NCI-H2227 treated with DMSO at 0.1 percent for 48 hours (cell line): ENCODE results near the gene PLB1.
A peak's percentile ranks its signal among the peaks of the same experiment; 100 is the strongest.

Experiments used
- DNase-seq: peaks from one replicate; lab custom pipeline; 2025; lab: John Stamatoyannopoulos, UW

Gene PLB1

DNA sequence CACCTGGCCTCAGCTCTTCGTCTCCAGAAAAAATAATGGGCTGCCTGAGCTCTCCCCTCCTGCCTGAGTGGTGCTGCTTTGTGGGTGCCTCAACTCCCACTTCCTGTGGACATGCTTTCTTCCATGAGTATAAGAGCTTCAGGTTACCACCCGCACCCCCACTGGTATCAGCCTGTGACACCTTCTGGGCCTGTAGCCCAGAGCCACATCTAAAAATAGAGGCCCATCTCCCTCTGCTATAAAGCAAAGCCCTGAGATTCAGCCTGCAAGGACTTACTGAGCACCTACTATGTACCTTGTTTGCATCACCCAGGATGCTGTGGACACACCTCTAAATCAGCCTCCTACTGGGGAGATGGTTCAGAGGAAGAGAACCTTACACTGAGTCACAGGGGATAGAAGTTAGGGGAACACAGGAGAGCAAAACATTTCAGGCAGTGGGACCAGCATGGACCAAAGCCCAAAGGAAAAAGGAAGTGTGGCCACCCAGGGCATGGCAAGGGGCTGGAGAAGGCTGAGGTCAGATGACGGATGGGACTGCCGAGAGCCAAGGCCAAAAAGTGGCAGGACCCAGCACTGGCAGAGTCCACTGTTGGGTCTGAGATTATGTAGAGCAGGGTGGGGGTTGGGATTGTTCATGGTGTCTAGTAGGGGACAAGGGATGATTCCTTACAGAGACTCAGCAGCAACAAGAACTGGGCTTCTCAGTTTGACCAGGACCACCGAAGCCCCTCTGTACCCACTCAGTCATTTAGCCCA lies 132.0 kb downstream of the PLB1 start:
- DNase-seq, result no peak

DNA sequence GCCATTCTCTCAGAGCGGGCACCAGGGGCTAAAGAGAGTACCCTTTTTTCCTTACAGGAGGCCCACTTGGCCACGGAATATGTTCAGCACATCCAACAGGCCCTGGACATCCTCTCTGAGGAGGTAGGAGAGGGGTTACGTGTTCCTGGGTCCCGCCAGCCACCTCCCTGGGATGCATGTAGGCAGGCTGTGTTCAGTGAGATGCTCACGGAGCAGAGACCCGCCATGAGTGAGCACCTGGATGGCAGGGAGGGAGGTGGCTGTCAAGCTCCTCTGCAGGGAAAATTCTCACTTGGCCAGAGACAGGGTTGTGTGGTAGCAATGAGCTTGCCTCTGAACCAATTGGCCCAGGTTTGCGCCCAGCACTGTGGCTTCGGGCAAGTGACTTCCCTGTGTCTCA lies 132.6 kb downstream of the PLB1 start:
- no peak for DNase-seq

DNA sequence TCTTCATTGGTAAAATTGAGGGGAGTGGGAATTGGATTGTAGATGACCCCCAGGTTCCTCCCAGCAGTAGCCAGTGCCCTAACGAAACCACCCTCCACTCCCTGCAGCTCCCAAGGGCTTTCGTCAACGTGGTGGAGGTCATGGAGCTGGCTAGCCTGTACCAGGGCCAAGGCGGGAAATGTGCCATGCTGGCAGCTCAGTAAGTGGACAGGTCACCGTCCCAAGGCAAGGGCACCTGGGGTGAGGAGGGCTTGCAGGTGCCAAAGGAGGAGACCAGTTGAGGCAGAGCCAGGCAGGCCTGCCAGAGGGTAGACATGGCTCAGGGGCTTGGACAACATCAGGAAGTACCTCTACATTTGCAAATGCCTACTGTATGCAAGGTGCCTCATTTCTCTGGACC lies 133.1 kb downstream of the PLB1 start:
- DNase-seq, result no peak

DNA sequence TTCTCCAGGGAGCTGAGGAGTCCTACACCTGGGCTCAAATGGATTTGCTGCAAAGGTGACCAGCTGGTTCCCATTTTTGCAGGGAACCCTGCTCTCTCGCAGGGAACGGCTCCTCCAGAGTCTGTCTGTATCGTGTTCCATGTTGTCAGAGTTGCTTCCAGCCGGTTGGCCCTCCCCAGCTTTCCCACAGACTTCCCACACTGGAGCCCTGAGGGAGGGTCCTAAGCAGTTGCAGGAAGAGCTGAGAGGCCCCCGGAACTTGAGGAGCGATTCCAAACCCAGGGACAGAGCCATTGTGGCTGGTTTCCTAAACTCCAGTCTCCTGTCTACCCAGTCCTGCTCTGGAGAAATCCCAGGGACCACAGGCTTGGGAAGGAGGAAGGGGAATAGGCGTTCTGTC lies 134.1 kb downstream of the PLB1 start:
- no peak for DNase-seq

DNA sequence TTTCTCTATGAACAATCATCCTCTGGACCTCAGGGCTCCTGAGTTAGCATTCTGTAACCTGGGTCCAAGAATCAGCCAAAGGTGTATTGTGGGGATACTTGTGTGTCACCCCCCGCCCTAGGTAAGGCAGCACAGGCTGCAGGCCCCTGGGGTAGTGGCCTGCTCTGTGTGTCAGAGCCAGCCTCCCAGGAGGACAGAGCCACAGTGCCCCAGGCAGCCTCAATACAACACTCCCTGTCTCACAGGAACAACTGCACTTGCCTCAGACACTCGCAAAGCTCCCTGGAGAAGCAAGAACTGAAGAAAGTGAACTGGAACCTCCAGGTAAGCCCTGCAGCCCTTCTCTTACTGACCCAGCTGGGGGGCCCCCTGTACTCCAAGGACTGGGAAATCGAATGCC lies 134.5 kb downstream of the PLB1 start:
- DNase-seq, result no peak

DNA sequence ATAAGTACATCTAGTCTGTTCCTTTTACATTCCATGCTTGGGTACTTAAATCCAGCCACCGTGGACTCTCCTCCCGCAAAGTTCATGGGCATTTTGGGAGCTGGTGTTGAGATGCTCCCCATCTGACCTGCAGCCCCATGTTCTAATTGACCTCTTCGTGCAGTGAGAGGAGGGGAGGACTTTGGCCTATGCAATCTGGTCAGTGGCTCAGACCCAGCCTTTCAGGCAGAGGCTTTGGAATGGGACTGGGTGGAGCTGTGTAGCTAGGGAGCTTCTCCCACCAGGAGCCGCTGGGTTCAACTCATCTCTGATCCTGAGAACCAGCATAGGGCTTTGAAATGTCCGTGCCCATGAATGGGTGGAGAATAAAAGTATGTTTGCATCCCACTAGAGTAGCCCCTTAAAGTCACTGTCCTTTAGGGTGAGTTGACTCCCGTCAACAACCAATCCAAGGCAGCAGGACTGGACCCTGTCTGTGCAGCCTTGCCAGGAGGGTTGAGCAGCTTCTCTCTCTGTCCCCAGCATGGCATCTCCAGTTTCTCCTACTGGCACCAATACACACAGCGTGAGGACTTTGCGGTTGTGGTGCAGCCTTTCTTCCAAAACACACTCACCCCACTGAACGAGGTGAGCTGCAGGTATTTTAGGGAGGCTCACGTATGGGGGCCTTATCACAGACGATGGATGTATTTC lies 135.8 kb downstream of the PLB1 start:
- no peak for DNase-seq

DNA sequence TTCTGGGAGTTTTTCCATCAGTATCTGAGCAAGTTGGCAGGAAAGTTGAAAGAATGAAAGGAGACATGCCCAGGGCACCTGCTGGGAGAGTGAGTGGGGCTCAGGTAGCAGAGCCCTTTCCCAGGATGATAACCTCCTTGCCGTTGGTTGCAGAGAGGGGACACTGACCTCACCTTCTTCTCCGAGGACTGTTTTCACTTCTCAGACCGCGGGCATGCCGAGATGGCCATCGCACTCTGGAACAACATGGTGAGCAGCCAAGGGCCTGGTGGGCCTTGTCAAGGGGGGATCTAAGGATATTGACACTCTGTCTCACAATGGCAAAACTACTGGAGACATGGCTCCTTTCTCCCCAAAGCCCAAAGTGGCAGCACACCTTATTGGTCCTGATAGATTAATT lies 136.9 kb downstream of the PLB1 start:
- DNase-seq, result no peak

DNA sequence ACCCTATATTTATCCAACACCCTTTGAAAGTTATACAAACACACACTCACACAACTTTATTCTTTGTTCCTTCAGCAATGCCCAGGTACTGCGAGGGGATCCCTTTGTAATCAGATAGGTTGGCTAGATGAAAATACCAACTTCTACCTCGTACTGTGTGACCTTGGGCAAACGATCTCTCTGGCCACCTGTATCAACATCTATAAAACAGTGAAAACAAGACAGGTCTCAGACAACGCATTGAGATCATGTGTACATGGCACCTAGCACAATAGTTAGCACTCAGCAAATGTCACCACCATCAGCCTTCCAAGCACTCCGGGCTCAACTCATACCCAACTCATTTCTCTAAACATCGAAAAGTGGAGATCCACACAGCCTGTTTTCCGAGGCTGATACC lies 137.3 kb downstream of the PLB1 start:
- no peak for DNase-seq

DNA sequence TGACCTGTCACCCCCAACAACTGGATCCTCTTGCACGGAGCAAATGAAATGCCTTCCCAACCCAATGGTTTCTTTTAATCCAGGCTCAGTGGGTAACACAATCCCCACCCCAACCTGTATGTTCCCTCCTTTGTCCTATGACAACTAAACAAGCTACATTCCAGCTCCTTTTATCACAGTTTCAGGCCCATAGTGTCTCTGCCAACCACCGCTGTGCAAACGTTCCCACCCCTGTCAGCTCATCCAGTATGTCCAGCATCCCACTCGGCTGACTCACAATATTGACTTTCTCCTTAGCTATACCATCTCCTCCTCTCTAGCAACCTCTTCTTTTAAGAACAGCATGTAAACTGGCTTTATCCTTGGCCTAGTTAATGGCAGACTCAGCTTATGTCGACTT lies 137.9 kb downstream of the PLB1 start:
- DNase-seq, result no peak

DNA sequence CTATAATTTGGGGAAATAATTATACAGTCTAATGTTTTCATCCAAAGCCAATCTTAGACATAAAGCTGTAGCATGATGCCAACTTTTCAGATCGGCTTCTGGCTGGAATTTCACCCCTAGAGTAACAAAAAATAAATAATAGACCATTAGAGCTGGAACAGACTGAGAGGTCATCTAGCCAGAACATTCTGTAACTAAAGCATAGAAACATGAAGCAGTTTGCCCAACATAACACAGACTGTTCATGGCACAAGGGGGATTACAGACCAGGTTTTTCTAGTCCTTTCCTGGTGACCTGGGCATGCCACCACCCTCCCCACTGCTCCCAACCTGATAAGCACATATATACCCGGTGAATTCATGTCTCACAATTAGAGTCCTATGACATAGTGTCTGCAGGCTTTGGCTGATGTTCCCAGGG lies 139.3 kb downstream of the PLB1 start:
- DNase-seq, result no peak

DNA sequence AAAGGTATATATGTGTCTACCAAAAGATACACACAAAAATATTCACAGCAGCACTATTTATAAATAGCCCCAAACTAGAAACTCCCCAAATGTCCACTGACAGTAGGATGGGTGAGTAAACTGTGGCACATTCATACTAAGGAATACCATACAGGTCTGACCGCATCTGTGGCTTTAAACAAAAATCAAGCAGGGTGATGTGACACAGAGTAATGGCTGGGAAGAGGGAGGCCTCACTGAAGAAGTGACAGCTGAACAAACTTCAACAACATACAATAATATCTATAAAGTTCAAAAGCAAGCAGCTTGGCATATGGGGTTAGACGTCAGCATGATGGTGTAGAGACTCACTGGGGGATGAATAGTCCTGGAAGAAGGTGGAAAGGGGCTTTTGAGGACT lies 140.6 kb downstream of the PLB1 start:
- no peak for DNase-seq

DNA sequence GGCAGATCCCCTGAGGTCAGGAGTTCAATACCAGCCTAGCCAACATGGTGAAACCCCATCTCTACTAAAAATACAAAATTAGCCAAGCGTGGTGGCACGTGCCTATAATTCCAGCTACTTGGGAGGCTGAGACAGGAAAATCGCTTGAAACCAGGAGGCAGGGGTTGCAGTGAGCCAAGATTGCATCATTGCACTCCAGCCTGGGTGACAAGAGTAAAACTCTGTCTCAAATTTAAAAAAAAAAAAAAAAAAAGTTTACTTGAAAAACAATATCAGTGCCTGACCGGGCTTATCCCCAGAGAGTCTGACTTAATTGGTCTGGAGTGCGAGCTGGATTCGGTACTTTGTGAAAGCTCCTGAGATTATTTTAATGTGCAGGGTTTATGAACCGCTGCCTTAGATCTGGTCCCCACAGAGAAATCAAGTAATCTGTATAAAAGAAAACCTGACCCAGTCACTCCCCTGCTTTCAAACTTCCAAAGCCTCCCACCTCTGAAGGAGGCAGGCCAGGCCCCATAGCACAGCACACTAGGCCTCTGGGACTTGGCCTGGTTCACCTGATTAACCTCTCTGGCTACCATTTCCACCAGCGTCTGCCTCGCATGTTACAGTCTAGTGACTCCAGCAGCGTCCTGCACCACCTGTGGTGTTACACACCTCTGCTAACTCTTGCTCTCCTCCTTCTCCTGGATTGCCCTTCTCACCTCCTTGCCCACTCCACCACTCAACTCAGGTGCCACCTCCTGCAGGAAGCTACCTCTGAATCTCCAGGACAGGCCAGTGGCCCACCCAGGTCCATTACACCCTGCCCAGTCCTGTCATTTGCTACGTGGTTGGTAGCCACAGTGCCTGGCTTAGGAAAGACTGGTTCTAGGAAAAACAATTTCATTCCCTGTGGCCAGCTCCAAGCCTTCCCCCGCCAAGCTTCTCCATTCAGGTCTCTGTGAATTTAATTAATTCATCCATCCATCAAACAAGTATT lies 141.5 kb downstream of the PLB1 start:
- no peak for DNase-seq

DNA sequence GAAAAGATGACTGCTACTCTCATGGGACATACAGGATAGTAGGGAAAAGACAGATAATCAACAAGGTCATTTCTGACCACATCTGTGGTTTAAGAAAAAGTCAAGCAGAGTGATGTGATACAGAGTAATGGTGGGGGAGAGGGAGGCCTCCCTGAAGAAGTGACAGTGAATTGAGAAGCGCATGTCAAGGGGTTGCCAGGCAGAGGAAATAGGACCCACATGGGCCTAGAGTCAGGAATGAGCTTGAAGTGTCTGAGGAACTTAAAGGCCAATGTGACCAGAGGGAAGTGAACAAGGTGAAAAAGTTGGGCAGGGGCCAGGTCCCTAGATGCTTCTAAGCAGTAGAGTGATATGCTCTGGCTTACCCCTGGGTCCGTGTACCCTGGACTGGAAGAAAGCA lies 142.2 kb downstream of the PLB1 start:
- DNase-seq, result no peak

DNA sequence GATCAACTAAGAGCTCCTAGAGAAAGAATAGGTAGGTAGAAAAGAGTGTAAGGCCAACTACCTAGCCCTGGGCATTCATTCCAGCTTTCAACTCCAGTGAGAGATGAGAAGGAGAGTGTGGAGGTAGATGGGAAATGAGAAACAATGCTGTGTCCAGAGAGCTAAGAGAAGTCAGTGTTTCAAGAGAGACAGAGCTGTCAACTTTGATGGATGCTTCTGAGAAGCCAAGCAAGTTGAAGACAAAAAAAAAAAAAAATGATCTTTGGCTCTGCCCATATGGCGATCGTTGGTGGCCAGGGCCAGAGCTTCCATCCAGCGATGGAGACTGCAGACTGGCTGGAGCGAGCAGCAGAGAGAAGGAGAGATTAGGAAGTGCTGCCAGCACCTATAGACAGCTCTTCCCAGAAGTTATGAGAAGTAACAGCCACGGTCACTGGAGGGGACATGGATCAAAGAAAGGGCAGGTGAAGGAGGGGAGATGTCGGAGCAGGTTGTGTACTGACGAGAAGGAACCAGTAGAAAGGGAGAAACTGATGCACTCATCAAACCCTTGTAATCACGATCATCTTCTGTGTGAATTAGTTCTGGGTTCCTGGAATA lies 143.3 kb downstream of the PLB1 start:
- no peak for DNase-seq

DNA sequence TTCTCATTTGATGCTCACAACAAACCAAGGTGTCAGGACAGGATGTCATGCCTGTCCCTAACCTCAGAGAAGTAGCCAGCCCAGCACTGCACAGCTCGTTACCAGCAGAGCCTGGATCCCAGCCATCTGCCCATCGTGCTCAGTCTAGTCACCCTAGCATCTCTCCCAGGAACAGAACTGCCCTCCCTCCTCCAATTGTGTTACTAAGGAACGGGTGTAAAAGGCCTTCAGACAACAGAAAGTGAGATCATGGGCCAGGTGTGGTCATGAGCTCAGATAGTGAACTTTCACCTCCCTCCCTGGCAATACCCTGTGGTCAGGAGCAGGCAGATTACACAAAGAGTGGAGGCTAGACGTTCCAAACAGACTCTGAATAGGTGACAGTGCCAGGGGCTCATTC lies 144.0 kb downstream of the PLB1 start:
- no peak for DNase-seq

DNA sequence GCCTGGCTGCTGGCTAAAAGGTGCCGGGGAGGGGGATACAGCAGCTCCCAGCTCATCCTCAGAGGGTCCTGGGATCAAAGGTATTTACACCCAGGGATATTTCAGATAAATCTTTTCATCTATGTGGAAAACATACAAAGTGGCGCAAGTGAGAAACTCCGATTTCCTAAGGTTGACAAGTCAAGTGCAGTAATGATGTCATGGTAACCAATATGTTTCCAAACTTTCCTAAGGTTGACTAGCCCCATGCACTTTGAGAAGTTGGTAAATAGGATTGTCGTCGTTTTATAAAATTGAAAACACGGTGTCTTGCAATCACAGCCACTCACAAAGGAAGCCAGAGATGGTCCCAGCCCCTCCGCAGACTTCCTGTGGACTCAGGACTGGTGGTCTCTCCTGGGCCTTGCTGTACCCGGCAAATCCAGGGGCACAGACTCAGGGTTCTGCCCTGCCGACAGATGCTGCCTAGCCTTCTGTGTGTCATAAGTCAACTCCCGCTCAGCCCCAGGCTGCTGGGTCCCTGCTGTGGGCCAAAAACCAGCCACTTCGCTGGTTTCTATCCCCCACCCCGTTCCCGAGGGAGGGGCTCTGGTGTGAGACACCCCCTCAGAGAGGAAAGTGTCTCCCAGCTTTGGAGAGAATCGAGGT lies 144.5 kb downstream of the PLB1 start:
- no peak for DNase-seq

DNA sequence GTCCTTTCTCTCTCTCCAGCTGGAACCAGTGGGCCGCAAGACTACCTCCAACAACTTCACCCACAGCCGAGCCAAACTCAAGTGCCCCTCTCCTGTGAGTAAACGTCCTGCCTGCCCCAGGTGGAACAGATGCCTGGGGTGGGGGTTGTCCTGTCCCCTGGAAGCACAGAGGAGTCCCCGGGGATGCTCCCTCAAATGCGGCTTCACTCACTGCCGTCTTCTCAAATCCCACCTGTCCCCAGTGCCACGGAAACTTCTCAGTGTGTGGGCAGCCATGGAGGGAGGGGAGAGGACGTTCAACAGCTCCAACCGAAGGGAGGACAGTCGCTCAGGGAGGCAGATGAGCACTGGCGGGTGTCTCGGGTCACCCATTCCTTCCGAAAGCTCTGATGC lies 145.0 kb downstream of the PLB1 start:
- no peak for DNase-seq

DNA sequence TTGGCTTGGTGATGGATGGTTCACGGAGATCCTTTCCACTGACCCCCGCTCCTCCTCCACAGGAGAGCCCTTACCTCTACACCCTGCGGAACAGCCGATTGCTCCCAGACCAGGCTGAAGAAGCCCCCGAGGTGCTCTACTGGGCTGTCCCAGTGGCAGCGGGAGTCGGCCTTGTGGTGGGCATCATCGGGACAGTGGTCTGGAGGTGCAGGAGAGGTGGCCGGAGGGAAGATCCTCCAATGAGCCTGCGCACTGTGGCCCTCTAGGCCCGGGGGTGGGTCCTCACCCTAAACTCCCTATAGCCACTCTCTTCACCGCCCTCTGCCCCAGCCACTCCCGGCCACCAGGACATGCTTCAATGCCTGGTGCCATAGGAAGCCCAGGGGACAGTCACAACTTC lies 146.9 kb downstream of the PLB1 start:
- no peak for DNase-seq

DNA sequence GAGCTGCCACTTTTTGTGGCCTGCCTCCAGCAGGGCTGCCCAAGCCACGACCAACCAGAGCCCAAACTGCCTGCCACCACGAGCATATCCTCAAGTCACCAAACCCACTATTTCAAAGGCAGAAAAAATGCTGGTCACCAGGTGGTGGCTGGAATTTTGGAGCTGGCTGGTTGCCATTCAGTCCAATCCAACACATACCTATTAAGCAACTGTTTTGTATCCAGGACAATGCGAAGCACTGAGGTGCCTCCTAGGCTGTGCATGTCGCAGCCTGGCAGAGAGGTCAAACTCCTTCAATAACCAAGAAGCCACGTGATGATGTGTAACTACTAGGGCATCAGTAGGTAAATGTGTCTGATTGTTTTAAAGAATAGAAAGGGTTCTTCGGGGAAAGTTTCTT lies 147.5 kb downstream of the PLB1 start:
- DNase-seq, result no peak

DNA sequence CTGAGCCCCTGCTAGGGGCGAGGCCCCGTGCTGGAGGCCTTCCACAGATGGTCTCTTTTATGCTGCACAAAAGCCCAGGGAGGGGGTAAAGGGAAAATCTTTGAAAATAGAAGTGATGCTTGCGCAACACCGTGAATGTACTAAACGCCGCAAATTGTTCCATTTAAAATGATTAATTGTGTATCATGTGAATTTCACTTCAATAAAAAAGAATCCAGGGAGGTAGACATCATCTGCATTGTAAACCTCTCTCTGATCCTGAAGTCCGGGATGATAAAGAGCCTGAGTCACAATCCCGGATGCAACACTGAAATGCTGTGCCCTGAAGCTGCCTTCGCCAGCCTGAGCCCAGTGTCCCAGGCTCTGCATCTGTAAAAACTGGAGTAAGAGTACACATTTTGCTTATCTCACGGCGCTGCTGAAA lies 148.1 kb downstream of the PLB1 start:
- DNase-seq, result peak; percentile 31

DNA sequence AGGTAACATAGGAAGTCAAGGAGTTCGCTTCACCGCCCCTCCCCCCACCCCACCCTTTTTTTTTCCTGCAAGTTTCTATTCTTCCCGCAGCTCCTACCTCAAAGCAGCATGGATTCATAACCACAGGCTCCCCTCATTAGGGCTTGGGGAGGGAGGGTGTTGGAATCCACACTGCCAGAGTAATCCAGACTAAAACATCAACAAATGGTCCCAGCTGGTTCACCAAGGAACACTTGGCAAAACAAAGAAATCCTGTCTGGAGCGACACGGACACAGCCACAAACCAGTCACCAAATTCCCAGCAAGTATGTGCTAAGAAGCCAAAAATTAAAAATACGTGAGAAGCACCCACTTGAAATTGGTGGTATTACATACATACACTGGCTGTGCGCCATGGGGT lies 148.9 kb downstream of the PLB1 start:
- DNase-seq, result no peak

DNA sequence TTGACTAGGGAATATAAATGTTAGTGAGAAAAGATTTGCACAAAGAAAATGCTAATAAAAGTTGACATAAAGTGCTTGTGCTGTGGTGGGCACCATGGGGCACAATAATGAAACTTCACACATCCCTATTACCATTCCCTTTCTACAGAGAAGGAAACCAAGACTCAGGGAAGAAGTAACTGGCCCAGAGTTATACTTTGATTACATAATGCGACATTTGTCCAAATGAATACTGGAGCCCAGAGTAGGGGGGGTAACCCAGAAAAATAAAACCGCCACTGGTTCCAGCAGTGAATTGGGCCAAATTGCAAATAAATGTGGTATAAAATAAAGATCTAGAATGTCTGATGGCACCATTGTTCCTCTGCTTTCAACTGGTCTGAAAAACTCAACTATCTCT lies 149.7 kb downstream of the PLB1 start:
- DNase-seq, result no peak
